GM23338 (cell line): ENCODE results near the gene RUNX1. TPM values are rescaled to one million over a fixed set of nuclear protein-coding genes. Genes with fewer than 3 reads are reported as not detected.

Source experiments
- ATAC-seq: fragments of 200-7000 bp; cut with Tn5 transposase; 3 replicates; pipeline ENCODE4 v1.9.1; 2020
- DNase-seq: peaks from one replicate; pipeline ENCODE4 v3.0.0-alpha.2; 2015; ENCODE audit warnings: low spot score
- H2AFZ ChIP-seq: fragments of 200-600 bp; sonication (generic); 2 replicates; pipeline ENCODE4 v1.8.0; 2016; ENCODE audit warnings: antibody characterized with exemption, mild to moderate bottlenecking, moderate library complexity
- H3F3A ChIP-seq: fragments of 200-600 bp; sonication (generic); replicated peaks from 2 replicates; pipeline ENCODE4 v1.8.0; 2017; ENCODE audit warnings: antibody characterized with exemption, mixed run types, low read depth
- H3K27ac ChIP-seq: fragments of 200-600 bp; sonication (generic); 2 replicates; pipeline ENCODE4 v1.6.1; 2016; ENCODE audit warnings: low read depth
- H3K27me3 ChIP-seq: fragments of 200-600 bp; sonication (generic); 2 replicates; pipeline ENCODE4 v1.8.0; 2016; ENCODE audit warnings: mild to moderate bottlenecking, mixed run types, moderate library complexity; ENCODE audit not compliant: insufficient read depth
- H3K36me3 ChIP-seq: fragments of 200-600 bp; sonication (generic); 2 replicates; pipeline ENCODE4 v1.8.0; 2016; ENCODE audit warnings: mild to moderate bottlenecking; ENCODE audit not compliant: insufficient read depth
- H3K4me1 ChIP-seq: fragments of 200-600 bp; sonication (generic); 2 replicates; pipeline ENCODE4 v1.8.0; 2016; ENCODE audit warnings: mild to moderate bottlenecking, moderate library complexity; ENCODE audit not compliant: insufficient read depth
- H3K4me2 ChIP-seq: fragments of 200-600 bp; sonication (generic); 2 replicates; pipeline ENCODE4 v1.7.1; 2017; ENCODE audit warnings: mixed run types
- H3K4me3 ChIP-seq: fragments of 200-600 bp; sonication (generic); 2 replicates; pipeline ENCODE4 v1.6.1; 2016; ENCODE audit warnings: mixed run types
- H3K79me2 ChIP-seq: fragments of 200-600 bp; sonication (generic); replicated peaks from 2 replicates; pipeline ENCODE4 v1.8.0; 2017; ENCODE audit warnings: mild to moderate bottlenecking; ENCODE audit not compliant: insufficient read depth
- H3K9me2 ChIP-seq: fragments of 200-600 bp; sonication (generic); 2 replicates; pipeline ENCODE4 v1.8.0; 2017; ENCODE audit not compliant: insufficient read depth
- H4K20me1 ChIP-seq: fragments of 200-600 bp; sonication (generic); replicated peaks from 2 replicates; pipeline ENCODE4 v1.8.0; 2017; ENCODE audit warnings: mild to moderate bottlenecking; ENCODE audit not compliant: insufficient read depth
- H3K27ac Mint-ChIP-seq: 2 replicates; pipeline ENCODE4 v1.8.0; 2020; ENCODE audit warnings: inconsistent platforms, mild to moderate bottlenecking, moderate library complexity, mixed read lengths
- H3K27me3 Mint-ChIP-seq: 3 replicates; pipeline ENCODE4 v1.8.0; 2022; ENCODE audit warnings: low read depth, mild to moderate bottlenecking, moderate library complexity, mixed read lengths, inconsistent platforms; ENCODE audit not compliant: insufficient read depth, poor library complexity
- H3K36me3 Mint-ChIP-seq: 3 replicates; pipeline ENCODE4 v1.8.0; 2021; ENCODE audit warnings: low read depth, mild to moderate bottlenecking, inconsistent platforms, moderate library complexity, mixed read lengths
- H3K4me1 Mint-ChIP-seq: 3 replicates; pipeline ENCODE4 v1.8.0; 2020; ENCODE audit warnings: mild to moderate bottlenecking, inconsistent platforms, mixed read lengths
- H3K4me3 Mint-ChIP-seq: 3 replicates; pipeline ENCODE4 v1.8.0; 2021; ENCODE audit warnings: moderate library complexity, mild to moderate bottlenecking, inconsistent platforms, mixed read lengths
- H3K9me3 Mint-ChIP-seq: 3 replicates; pipeline ENCODE4 v1.8.0; 2020; ENCODE audit warnings: moderate library complexity, mild to moderate bottlenecking, inconsistent platforms, mixed read lengths
- CREB1 ChIP-seq: fragments of 250-450 bp; sonication (Bioruptor Pico); IDR thresholded peaks from 2 replicates; pipeline ENCODE4 v1.5.0; 2020; ENCODE audit warnings: low read depth, mild to moderate bottlenecking, moderate library complexity
- CTCF ChIP-seq, 2 experiments: fragments of 200-600 bp in 1 of 2; sonication (generic) in 1 of 2; conservative IDR thresholded peaks; 2 replicates each; pipeline versions ENCODE4 v1.5.1 to v1.6.1; 2016 to 2017; ENCODE audit warnings: antibody characterized with exemption in 2 of 2, low read depth in 2 of 2, mild to moderate bottlenecking in 2 of 2, moderate library complexity in 1 of 2
- ETS1 ChIP-seq: IDR thresholded peaks from 2 replicates; pipeline ENCODE4 v1.6.1; 2016; ENCODE audit warnings: antibody characterized with exemption
- EZH2 ChIP-seq: fragments of 200-600 bp; sonication (generic); IDR thresholded peaks from one replicate; pipeline ENCODE4 v1.8.0; 2017; ENCODE audit warnings: antibody characterized with exemption, mild to moderate bottlenecking, low read depth; ENCODE audit not compliant: unreplicated experiment
- EZH2phosphoT487 ChIP-seq: fragments of 200-600 bp; sonication (generic); IDR thresholded peaks from one replicate; pipeline ENCODE4 v1.8.1; 2018; ENCODE audit warnings: antibody characterized with exemption; ENCODE audit not compliant: unreplicated experiment
- JUNB ChIP-seq: IDR thresholded peaks from one replicate; pipeline ENCODE4 v1.6.1; 2016; ENCODE audit warnings: antibody characterized with exemption; ENCODE audit not compliant: unreplicated experiment
- NANOG ChIP-seq: IDR thresholded peaks from 2 replicates; pipeline ENCODE4 v1.6.1; 2016; ENCODE audit warnings: antibody characterized with exemption, borderline replicate concordance
- POLR2AphosphoS5 ChIP-seq: IDR thresholded peaks from 2 replicates; pipeline ENCODE4 v1.6.1; 2016; ENCODE audit warnings: antibody characterized with exemption, low read depth
- REST ChIP-seq: IDR thresholded peaks from one replicate; pipeline ENCODE4 v1.6.1; 2018; ENCODE audit warnings: antibody characterized with exemption; ENCODE audit not compliant: unreplicated experiment
- STAT1 ChIP-seq: IDR thresholded peaks from one replicate; pipeline ENCODE4 v1.6.1; 2016; ENCODE audit warnings: antibody characterized with exemption; ENCODE audit not compliant: unreplicated experiment
- ZNF114 ChIP-seq: fragments of 250-450 bp; sonication (Bioruptor Pico); IDR thresholded peaks from 2 replicates; pipeline ENCODE4 v1.5.0; 2020; ENCODE audit warnings: mild to moderate bottlenecking, moderate library complexity
- ZNF331 ChIP-seq: fragments of 250-450 bp; sonication (Bioruptor Pico); IDR thresholded peaks from 2 replicates; pipeline ENCODE4 v1.5.0; 2020; ENCODE audit warnings: low read depth, mild to moderate bottlenecking, moderate library complexity
- ZNF462 ChIP-seq: fragments of 250-450 bp; sonication (Bioruptor Pico); IDR thresholded peaks from 2 replicates; pipeline ENCODE4 v1.5.0; 2020; ENCODE audit warnings: mild to moderate bottlenecking, moderate library complexity
- polyA plus RNA-seq: library from polyadenylated mRNA; unstranded; fragments of >200 nt; fragmentation: Nextera tagmentation; extraction: Ambion mirVana; gene quantifications from 2 replicates; pipeline ENCODE4 v1.2.1, GENCODE V29; 2016
- total RNA-seq: library from RNA; depleted of rRNA; stranded (reverse); fragments of >200 nt; shearing (Covaris generic); gene quantifications from 2 replicates; pipeline ENCODE4 v1.2.3, GENCODE V29; 2014

The RUNX1 gene
- total and polyA plus RNA-seq, 2 experiments from 2014 or later = 0.29 to 1.1 TPM

- no peaks in the 10 kb centered on the region for H3K79me2 ChIP-seq
- H2AFZ ChIP-seq = no peak overlapping the region
- no peak overlapping the region for H3K27ac ChIP-seq
- H3F3A ChIP-seq = no peaks in the 10 kb centered on the region
- H3K4me3 ChIP-seq = no peak overlapping the region
- H3K27ac Mint-ChIP-seq = no peak overlapping the region
- no peaks in the 10 kb centered on the region for H3K27me3 ChIP-seq
- H3K9me2 ChIP-seq = peaks cover 17% of the 10 kb centered on the region
- no peaks in the 10 kb centered on the region for H3K36me3 ChIP-seq
- no peak for TF ChIP-seq ZNF331 (CRISPR knock-in tag)
- TF ChIP-seq CREB1 (CRISPR knock-in tag) = no peak
- no peak for TF ChIP-seq CTCF (conservative IDR thresholded peaks at IDR 0.05; ENCODE audit: low read depth in 2 of 2)
- TF ChIP-seq POLR2AphosphoS5 = no peak
- no peak for TF ChIP-seq ZNF462 (CRISPR knock-in tag)
- no peak for TF ChIP-seq EZH2
- no peak for TF ChIP-seq EZH2phosphoT487
- TF ChIP-seq ETS1 = no peak
- no peak for TF ChIP-seq NANOG
- no peak for TF ChIP-seq JUNB
- TF ChIP-seq REST = no peak
- TF ChIP-seq ZNF114 (CRISPR knock-in tag) = no peak
- no peak for TF ChIP-seq STAT1
- H3K4me1 ChIP-seq = no peaks in the 10 kb centered on the region
- H3K9me3 Mint-ChIP-seq = 0 out of 3 replicates have a peak, but pooled peaks cover 3% of the 10 kb centered on the region
- no peaks in the 10 kb centered on the region for H4K20me1 ChIP-seq
- H3K4me2 ChIP-seq = no peak overlapping the region
- no peaks in the 10 kb centered on the region for H3K27me3 Mint-ChIP-seq
- no peaks in the 10 kb centered on the region for H3K4me1 Mint-ChIP-seq
- no peaks in the 10 kb centered on the region for H3K36me3 Mint-ChIP-seq
- ATAC-seq (no peak), DNase-seq (no peak)
- no peak overlapping the region for H3K4me3 Mint-ChIP-seq
Measured at GRCh38 chr21:35095859-35096291, 46.8 kb upstream of the RUNX1 start.
